Astrocyte (in vitro differentiated cells and primary cell): ENCODE results near the gene HSPA9. TPM values are rescaled to one million over a fixed set of nuclear protein-coding genes. Genes with fewer than 3 reads are reported as not detected.

Experiments
- DNase-seq: peaks from one replicate; pipeline ENCODE4 v3.0.0-alpha.2; 2010; ENCODE audit warnings: low read depth
- FAIRE-seq: peaks from 2 replicates; lab custom pipeline; 2011; peaks lifted over from hg19 to GRCh38; lab: Jason Lieb, UNC
- H2AFZ ChIP-seq: 2 replicates; pipeline ENCODE4 v1.6.0; 2012; ENCODE audit warnings: low read depth, low read length, inconsistent platforms
- H3K27ac ChIP-seq: 2 replicates; pipeline ENCODE4 v1.5.1; 2011; ENCODE audit warnings: low read depth, low read length, inconsistent platforms
- H3K27me3 ChIP-seq: 2 replicates; pipeline ENCODE4 v1.6.0; 2011; ENCODE audit warnings: low read length, inconsistent platforms; ENCODE audit not compliant: insufficient read depth
- H3K36me3 ChIP-seq: 2 replicates; pipeline ENCODE4 v1.5.1; 2011; ENCODE audit warnings: low read length, inconsistent platforms; ENCODE audit not compliant: insufficient read depth
- H3K4me1 ChIP-seq: 2 replicates; pipeline ENCODE4 v1.5.1; 2011; ENCODE audit warnings: low read length, inconsistent platforms; ENCODE audit not compliant: insufficient read depth
- H3K4me2 ChIP-seq: 2 replicates; pipeline ENCODE4 v1.6.0; 2012; ENCODE audit warnings: low read length, inconsistent platforms
- H3K4me3 ChIP-seq: 2 replicates; pipeline ENCODE4 v1.5.1; 2011; ENCODE audit warnings: low read depth, mild to moderate bottlenecking, low read length, inconsistent platforms; ENCODE audit not compliant: insufficient read depth
- H3K79me2 ChIP-seq: 2 replicates; pipeline ENCODE4 v1.6.0; 2012; ENCODE audit warnings: mild to moderate bottlenecking, low read length, inconsistent platforms; ENCODE audit not compliant: insufficient read depth
- H3K9ac ChIP-seq: 2 replicates; pipeline ENCODE4 v1.6.0; 2012; ENCODE audit warnings: mild to moderate bottlenecking, low read length, inconsistent platforms
- H3K9me3 ChIP-seq: 2 replicates; pipeline ENCODE4 v1.5.1; 2012; ENCODE audit warnings: low read depth, mild to moderate bottlenecking, low read length, inconsistent platforms; ENCODE audit not compliant: insufficient read depth
- H4K20me1 ChIP-seq: 2 replicates; pipeline ENCODE4 v1.6.0; 2012; ENCODE audit warnings: low read length, inconsistent platforms; ENCODE audit not compliant: insufficient read depth
- H3K27ac Mint-ChIP-seq: one replicate; pipeline ENCODE4 v1.8.0; 2021; ENCODE audit warnings: mild to moderate bottlenecking, mixed read lengths; ENCODE audit not compliant: unreplicated experiment
- H3K27me3 Mint-ChIP-seq: one replicate; pipeline ENCODE4 v1.8.0; 2021; ENCODE audit warnings: low read depth, mixed read lengths; ENCODE audit not compliant: unreplicated experiment
- H3K36me3 Mint-ChIP-seq: one replicate; pipeline ENCODE4 v1.8.0; 2021; ENCODE audit warnings: low read depth, mixed read lengths; ENCODE audit not compliant: unreplicated experiment
- H3K4me1 Mint-ChIP-seq: one replicate; pipeline ENCODE4 v1.8.0; 2021; ENCODE audit warnings: low read depth, mixed read lengths; ENCODE audit not compliant: unreplicated experiment
- H3K4me3 Mint-ChIP-seq: one replicate; pipeline ENCODE4 v1.8.0; 2021; ENCODE audit warnings: mild to moderate bottlenecking, moderate library complexity, mixed read lengths; ENCODE audit not compliant: unreplicated experiment
- H3K9me3 Mint-ChIP-seq: one replicate; pipeline ENCODE4 v1.8.0; 2021; ENCODE audit warnings: mild to moderate bottlenecking, mixed read lengths; ENCODE audit not compliant: unreplicated experiment
- CTCF ChIP-seq: IDR thresholded peaks from 2 replicates; pipeline ENCODE4 v1.5.1; 2011; ENCODE audit warnings: low read depth, mild to moderate bottlenecking, inconsistent platforms, low read length, moderate library complexity; ENCODE audit not compliant: insufficient read depth
- EZH2 ChIP-seq: IDR thresholded peaks from 2 replicates; pipeline ENCODE4 v1.6.1; 2012; ENCODE audit warnings: mild to moderate bottlenecking, low read length, inconsistent platforms; ENCODE audit not compliant: insufficient read depth
- total RNA-seq: library from RNA; stranded (reverse); gene quantifications from 2 replicates; pipeline ENCODE4 v1.2.1, GENCODE V29; 2021

The HSPA9 gene
- total RNA-seq, 1 donor from 2014 or later, result 266 TPM

GRCh38 chr5:138583984-138584637, 8.9 kb upstream of the HSPA9 start:
- Mint-ChIP-seq H3K4me3 (no peak overlapping the region), H3K9me3 (peaks cover 3% of the 10 kb centered on the region), H3K4me1 (no peaks in the 10 kb centered on the region), H3K36me3 (no peaks in the 10 kb centered on the region), H3K27me3 (peaks cover 9% of the 10 kb centered on the region), H3K27ac (no peak overlapping the region)
- H3K4me2 ChIP-seq, result no peak overlapping the region
- H3K27me3 ChIP-seq, result peaks cover 8% of the 10 kb centered on the region
- no peaks in the 10 kb centered on the region for H3K79me2 ChIP-seq
- no peaks in the 10 kb centered on the region for H3K36me3 ChIP-seq
- H3K27ac ChIP-seq, result no peak overlapping the region
- H3K4me1 ChIP-seq, result no peaks in the 10 kb centered on the region
- FAIRE-seq (no peak), DNase-seq (no peak)
- no peak overlapping the region for H3K9ac ChIP-seq
- no peak overlapping the region for H3K4me3 ChIP-seq
- no peak for TF ChIP-seq CTCF
- TF ChIP-seq EZH2, result no peak
- no peaks in the 10 kb centered on the region for H3K9me3 ChIP-seq
- H4K20me1 ChIP-seq, result no peaks in the 10 kb centered on the region
- H2AFZ ChIP-seq, result no peak overlapping the region

- FAIRE-seq, result no peak
- H3K4me3 Mint-ChIP-seq, result no peak overlapping the region
Measured at GRCh38 chr5:138582959-138583358, 7.8 kb upstream of the HSPA9 start.

More at GRCh38 chr5:138582959-138583358, 7.8 kb upstream of the HSPA9 start:
- Mint-ChIP-seq H3K4me1 (no peaks in the 10 kb centered on the region), H3K9me3 (peaks cover 3% of the 10 kb centered on the region), H3K27ac (no peak overlapping the region), H3K27me3 (peaks cover 9% of the 10 kb centered on the region), H3K36me3 (no peaks in the 10 kb centered on the region)
- no peak overlapping the region for H3K9ac ChIP-seq
- no peaks in the 10 kb centered on the region for H4K20me1 ChIP-seq
- DNase-seq, result no peak
- no peaks in the 10 kb centered on the region for H3K4me1 ChIP-seq
- H3K4me2 ChIP-seq, result no peak overlapping the region
- TF ChIP-seq CTCF, result no peak
- H3K27ac ChIP-seq, result no peak overlapping the region
- H3K4me3 ChIP-seq, result no peak overlapping the region
- no peaks in the 10 kb centered on the region for H3K79me2 ChIP-seq
- peaks cover 8% of the 10 kb centered on the region for H3K27me3 ChIP-seq
- H3K36me3 ChIP-seq, result no peaks in the 10 kb centered on the region
- H3K9me3 ChIP-seq, result no peaks in the 10 kb centered on the region
- no peak overlapping the region for H2AFZ ChIP-seq
